Measurements from ENCODE around the gene PHOSPHO1.
"Not testable (repeated sequence)": the region's sequence is repeated elsewhere in the genome, so short reads cannot be mapped to it uniquely, and the experiment has no call there.

PHOSPHO1 gene

GRCh38 chr17:49191409-49191916 is 39.1 kb downstream of the PHOSPHO1 start:
- no peak for DNase-seq

DNA sequence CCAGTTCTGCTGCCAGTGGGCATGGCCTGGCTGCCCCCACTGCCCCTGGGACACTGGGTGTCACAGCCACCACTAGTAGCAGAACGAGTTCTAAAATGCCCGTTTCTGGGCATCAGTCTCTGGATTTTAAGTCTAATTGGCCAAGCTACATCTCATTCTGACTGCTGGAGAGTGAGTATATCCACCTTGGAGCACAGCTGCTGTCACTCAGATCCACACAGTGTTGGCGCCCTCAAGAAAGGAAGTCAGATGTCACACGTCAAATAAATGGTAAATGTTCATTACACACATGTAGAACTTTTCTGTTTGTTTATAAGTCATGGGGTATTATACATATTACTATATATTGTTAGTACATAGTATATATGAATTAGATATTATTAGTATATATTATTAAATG is 39.7 kb downstream of the PHOSPHO1 start:
- no peak for DNase-seq

DNA sequence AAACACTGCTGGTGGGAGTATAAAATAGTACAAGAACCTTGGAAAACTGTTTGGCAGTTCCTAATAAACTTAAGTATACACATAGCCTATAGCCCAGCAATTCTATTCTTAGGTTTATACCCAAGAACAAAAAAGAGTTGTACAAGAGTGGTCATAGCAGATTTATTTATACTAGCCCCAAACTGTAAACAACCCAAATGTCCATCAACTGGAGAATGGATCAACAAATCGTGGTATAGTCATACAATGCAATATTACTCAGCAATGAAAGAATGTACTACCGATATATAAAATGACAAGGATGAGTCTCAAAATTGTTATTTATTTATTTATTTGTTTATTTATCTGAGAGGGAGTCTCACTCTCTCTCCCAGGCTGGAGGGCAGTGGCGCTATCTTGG is 43.3 kb downstream of the PHOSPHO1 start:
- no peak for DNase-seq

DNA sequence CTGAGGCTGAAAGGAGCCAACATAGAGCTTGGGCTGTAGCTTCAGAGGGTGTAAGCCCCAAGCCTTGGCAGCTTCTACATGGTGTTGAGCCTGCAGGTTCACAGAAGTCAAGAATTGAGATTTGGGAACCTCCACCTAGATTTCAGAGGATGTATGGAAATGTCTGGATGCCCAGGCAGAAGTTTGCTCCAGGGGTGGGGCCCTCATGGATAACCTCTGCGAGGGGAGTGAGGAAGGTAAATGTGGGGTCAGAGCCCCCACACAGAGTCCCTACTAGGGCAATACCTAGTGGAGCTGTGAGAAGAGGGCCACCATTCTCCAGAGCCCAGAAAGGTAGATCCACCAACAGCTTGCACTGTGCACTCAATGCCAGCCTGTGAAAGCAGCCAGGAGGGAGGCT is 45.2 kb downstream of the PHOSPHO1 start:
- not testable (repeated sequence) for DNase-seq

GRCh38 chr17:49184522-49184921 is 46.1 kb downstream of the PHOSPHO1 start:
- DNase-seq, result not testable (repeated sequence)

DNA sequence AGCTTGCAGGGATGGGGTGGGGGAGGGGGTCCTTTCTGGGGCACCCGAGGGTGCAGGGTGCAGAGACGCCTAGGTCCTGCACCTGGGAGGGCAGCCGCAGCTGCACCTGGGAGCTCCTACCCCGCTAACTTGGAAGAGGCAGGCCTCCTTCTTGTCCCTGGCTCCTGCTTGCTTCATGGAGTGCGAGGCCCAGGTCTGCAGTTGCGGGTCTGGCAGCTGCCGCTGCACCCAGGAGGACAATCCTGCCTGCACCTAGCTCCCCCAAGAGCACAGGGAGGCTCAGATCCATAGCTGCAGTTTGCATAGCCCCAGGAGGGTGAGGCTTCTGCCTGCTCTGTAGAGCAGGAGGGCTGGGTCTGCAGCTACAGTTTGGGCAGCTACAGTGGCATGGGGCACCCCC is 46.8 kb downstream of the PHOSPHO1 start:
- DNase-seq, result no peak

GRCh38 chr17:49183341-49183740 is 47.2 kb downstream of the PHOSPHO1 start:
- no peak for DNase-seq

DNA sequence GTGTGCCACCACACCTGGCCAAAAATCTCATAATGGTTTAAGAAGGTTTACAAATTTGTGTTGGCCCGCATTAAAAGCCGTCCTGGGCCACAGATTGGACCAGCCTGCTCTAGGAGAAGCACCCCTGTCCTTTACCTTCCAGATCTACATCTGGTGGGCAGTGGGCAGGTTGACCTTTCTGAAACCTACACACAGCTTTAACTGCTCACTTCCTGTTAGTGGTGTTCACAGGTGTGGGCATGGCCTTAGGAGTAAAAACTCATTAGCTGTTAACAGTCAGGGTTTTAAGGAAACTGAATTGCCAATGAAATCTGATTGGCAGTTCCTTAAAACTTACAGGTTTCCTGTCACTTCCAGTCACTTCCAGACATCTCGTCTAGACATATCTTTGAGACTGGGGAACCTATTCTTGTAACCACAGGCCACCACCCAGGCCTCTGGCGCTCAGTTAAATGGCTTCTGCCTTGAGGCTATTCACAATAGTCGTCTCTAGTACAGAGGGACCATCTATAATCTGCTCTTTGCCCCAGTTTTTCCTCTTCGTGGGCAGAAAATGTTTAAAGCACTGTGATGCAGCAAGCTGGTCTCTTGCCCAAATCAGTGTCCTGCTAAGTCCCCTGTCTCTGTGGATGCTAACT is 49.5 kb downstream of the PHOSPHO1 start:
- DNase-seq, result no peak

DNA sequence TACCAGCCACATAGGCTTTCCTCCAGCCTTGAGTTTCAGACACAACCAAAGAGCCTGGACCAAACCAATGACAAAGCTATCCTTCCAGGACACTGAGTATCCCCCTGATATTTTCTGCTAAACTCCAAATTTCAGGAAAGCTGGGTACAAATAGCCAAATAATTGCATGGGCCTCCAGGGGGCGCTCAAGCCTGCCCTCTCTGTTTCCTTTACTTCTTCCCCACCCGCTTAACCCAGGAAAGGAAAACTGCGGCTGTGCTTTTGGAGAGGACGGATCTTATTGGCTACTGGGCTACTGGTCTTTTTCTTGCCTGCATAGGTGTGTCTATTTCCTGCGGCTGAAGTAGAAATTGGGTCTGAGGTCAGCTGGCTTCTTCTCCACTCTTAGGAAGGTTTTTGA is 50.3 kb downstream of the PHOSPHO1 start:
- DNase-seq, result no peak

- not testable (repeated sequence) for DNase-seq
Observed at GRCh38 chr17:49175978-49176377, 54.6 kb downstream of the PHOSPHO1 start.

All from left hindlimb (tissue), 1 donor.